Fibroblast of lung (primary cell): ENCODE data around the gene PACRG. TPM values are rescaled to one million over a fixed set of nuclear protein-coding genes. Genes with fewer than 3 reads are reported as not detected.

Source experiments
- DNase-seq, 2 donors: peaks; one replicate each; pipeline versions ENCODE4 v3.0.0 to v3.0.0-alpha.2; 2010; ENCODE audit warnings: low read depth in 2 of 2
- H2AFZ ChIP-seq: 2 replicates; pipeline ENCODE4 v1.5.1; 2012; ENCODE audit warnings: low read length, control low read depth, inconsistent platforms
- H3K27ac ChIP-seq: 2 replicates; pipeline ENCODE4 v1.5.1; 2011; ENCODE audit warnings: low read length, control low read depth; ENCODE audit not compliant: insufficient read depth
- H3K27me3 ChIP-seq: 2 replicates; pipeline ENCODE4 v1.5.1; 2011; ENCODE audit warnings: mild to moderate bottlenecking, low read length; ENCODE audit not compliant: control insufficient read depth, insufficient read depth
- H3K36me3 ChIP-seq: 2 replicates; pipeline ENCODE4 v1.5.1; 2011; ENCODE audit warnings: low read length; ENCODE audit not compliant: control insufficient read depth, insufficient read depth
- H3K4me1 ChIP-seq: 2 replicates; pipeline ENCODE4 v1.5.1; 2011; ENCODE audit warnings: low read length; ENCODE audit not compliant: control insufficient read depth, insufficient read depth; ENCODE audit errors: extremely low read depth
- H3K4me2 ChIP-seq: 2 replicates; pipeline ENCODE4 v1.5.1; 2011; ENCODE audit warnings: low read length, control low read depth; ENCODE audit not compliant: insufficient read depth; ENCODE audit errors: extremely low read depth
- H3K4me3 ChIP-seq, 4 experiments: fragments of 200-600 bp in 1 of 4; sonication (generic) in 1 of 4; replicated peaks in 1 of 4; 2 replicates each; pipeline ENCODE4 v1.5.1; 2011 to 2016; ENCODE audit warnings: low read length in 4 of 4, low read depth in 3 of 4, mild to moderate bottlenecking in 3 of 4, control low read depth in 2 of 4, inconsistent platforms in 1 of 4, mixed read lengths in 1 of 4; ENCODE audit not compliant: insufficient read depth in 1 of 4; ENCODE audit errors: control extremely low read depth in 1 of 4
- H3K79me2 ChIP-seq: 2 replicates; pipeline ENCODE4 v1.5.1; 2012; ENCODE audit warnings: mild to moderate bottlenecking, low read length, inconsistent platforms; ENCODE audit not compliant: control insufficient read depth, insufficient read depth
- H3K9ac ChIP-seq: 2 replicates; pipeline ENCODE4 v1.5.1; 2011; ENCODE audit warnings: mild to moderate bottlenecking, low read length, control low read depth; ENCODE audit not compliant: insufficient read depth
- H3K9me3 ChIP-seq: 2 replicates; pipeline ENCODE4 v1.5.1; 2012; ENCODE audit warnings: low read depth, low read length; ENCODE audit not compliant: control insufficient read depth, insufficient read depth
- H4K20me1 ChIP-seq: 2 replicates; pipeline ENCODE4 v1.5.1; 2011; ENCODE audit warnings: low read length; ENCODE audit not compliant: control insufficient read depth, insufficient read depth; ENCODE audit errors: extremely low read depth
- EZH2 ChIP-seq: IDR thresholded peaks from 2 replicates; pipeline ENCODE4 v1.5.1; 2012; ENCODE audit warnings: low read length, control low read depth, mild to moderate bottlenecking; ENCODE audit errors: missing control alignments
- polyA plus RNA-seq, 2 donors: library from polyadenylated mRNA; depleted of rRNA in 1 of 2; stranded (reverse) in 1 of 2; unstranded in 1 of 2; fragments of >200 nt; gene quantifications; 2 replicates each; pipeline ENCODE4 v1.2.1, GENCODE V29; 2011 to 2012; ENCODE audit warnings: missing spikeins in 1 of 2
- total RNA-seq: library from RNA; depleted of rRNA; stranded (reverse); fragments of >200 nt; gene quantifications from 2 replicates; pipeline ENCODE4 v1.2.1, GENCODE V29; 2014
- TF ChIP-seq, protein P1 (sequence below), 2 donors: IDR thresholded peaks in 1 of 2; conservative IDR thresholded peaks in 1 of 2; 1 replicate in 1 of 2; 2 replicates in 1 of 2; pipeline ENCODE4 v1.5.1; 2011 to 2012; ENCODE audit warnings: low read length in 2 of 2, control low read depth in 1 of 2, inconsistent platforms in 1 of 2, low read depth in 1 of 2, mild to moderate bottlenecking in 1 of 2

The PACRG gene
- total and polyA plus RNA-seq, 2 donors (not counting 1 experiment from before 2014, with no cell fraction given), result 0.30 to 0.66 TPM

- Histone ChIP-seq H3K36me3 (no peaks in the 10 kb centered on the region), H3K9ac (no peak overlapping the region), H3K4me2 (no peak overlapping the region), H3K4me3 (no peak overlapping the region), H3K9me3 (no peaks in the 10 kb centered on the region), H3K27ac (no peak overlapping the region), H4K20me1 (no peaks in the 10 kb centered on the region), H3K79me2 (no peaks in the 10 kb centered on the region), H3K27me3 (no peaks in the 10 kb centered on the region), H3K4me1 (no peaks in the 10 kb centered on the region), H2AFZ (no peak overlapping the region)
- DNase-seq, result no peak
- TF ChIP-seq, protein P1, sequence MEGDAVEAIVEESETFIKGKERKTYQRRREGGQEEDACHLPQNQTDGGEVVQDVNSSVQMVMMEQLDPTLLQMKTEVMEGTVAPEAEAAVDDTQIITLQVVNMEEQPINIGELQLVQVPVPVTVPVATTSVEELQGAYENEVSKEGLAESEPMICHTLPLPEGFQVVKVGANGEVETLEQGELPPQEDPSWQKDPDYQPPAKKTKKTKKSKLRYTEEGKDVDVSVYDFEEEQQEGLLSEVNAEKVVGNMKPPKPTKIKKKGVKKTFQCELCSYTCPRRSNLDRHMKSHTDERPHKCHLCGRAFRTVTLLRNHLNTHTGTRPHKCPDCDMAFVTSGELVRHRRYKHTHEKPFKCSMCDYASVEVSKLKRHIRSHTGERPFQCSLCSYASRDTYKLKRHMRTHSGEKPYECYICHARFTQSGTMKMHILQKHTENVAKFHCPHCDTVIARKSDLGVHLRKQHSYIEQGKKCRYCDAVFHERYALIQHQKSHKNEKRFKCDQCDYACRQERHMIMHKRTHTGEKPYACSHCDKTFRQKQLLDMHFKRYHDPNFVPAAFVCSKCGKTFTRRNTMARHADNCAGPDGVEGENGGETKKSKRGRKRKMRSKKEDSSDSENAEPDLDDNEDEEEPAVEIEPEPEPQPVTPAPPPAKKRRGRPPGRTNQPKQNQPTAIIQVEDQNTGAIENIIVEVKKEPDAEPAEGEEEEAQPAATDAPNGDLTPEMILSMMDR (conservative IDR thresholded peaks at IDR 0.05 in 1 of 2, IDR thresholded peaks at IDR 0.05 in 1 of 2; ENCODE audit: low read depth in 1 of 2, low read length in 2 of 2), result no peak
- TF ChIP-seq EZH2, result no peak
Observed at GRCh38 chr6:163341224-163342061, 613.7 kb downstream of the PACRG start.

DNA sequence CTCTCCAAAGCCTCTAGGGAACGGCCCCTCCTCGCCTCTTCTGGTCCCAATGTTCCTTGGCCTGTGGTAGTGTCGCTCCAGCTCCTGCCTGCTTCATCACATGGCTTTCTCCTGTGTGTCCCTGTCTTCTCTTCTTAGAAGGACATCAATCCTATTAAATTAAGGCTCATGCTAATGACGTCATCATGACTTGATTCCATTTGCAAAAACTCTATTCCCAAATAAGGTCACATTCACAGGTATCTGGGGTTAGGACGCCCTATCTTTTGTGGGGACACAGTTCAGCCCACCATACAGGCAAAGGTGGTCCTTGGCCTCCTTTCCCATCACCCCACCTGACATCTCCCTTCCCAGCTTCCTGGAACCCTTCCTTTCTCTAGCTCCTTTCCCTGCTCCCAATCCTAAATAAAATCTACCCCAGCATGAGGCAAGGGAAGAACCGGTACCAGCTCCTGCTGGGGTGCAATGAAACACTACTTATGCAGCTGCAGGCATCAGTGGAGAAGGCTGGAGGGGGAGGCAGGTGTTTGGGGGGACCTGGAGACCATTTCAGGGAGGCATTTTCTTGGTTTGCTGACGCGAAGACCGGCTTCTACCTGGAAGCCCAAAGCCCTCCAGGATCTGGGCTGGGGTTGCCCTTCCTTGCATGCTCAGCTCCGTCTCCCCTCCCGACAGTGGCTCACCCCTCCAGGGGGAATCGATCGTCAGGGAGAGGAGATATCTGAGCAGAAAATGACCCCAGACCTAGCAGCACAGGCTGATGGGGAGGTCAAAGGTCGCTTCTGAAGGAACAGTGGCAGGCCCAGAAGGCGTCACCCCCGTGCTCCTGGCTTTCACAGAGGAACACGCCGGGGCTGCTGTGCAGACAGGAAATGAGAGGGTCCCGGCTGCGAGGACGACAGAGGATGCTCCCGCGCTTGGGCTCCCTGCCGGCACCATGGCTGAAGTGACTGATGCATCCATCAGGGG, 615.1 kb downstream of the PACRG start:
- no peak overlapping the region for H3K9ac ChIP-seq

More for the DNA sequence above, 615.1 kb downstream of the PACRG start:
- H3K4me1 ChIP-seq, result no peaks in the 10 kb centered on the region
- H3K4me2 ChIP-seq, result no peak overlapping the region
- no peaks in the 10 kb centered on the region for H3K27me3 ChIP-seq
- no peaks in the 10 kb centered on the region for H3K36me3 ChIP-seq
- DNase-seq, result no peak
- H4K20me1 ChIP-seq, result no peaks in the 10 kb centered on the region
- H3K79me2 ChIP-seq, result no peaks in the 10 kb centered on the region
- no peaks in the 10 kb centered on the region for H3K9me3 ChIP-seq
- no peak overlapping the region for H3K27ac ChIP-seq
- TF ChIP-seq, protein P1 (conservative IDR thresholded peaks at IDR 0.05 in 1 of 2, IDR thresholded peaks at IDR 0.05 in 1 of 2; ENCODE audit: low read depth in 1 of 2, low read length in 2 of 2), result no peak
- no peak for TF ChIP-seq EZH2
- H2AFZ ChIP-seq, result no peak overlapping the region
- H3K4me3 ChIP-seq, result no peak overlapping the region
